WERI-Rb-1 (cell line): Measurements from ENCODE around the gene KRTAP10-11.

Experiments used
- DNase-seq: peaks from one replicate; pipeline ENCODE4 v3.0.0-alpha.2; 2020
- H3K27ac ChIP-seq: fragments of 250-450 bp; sonication (Bioruptor Pico); 2 replicates; pipeline ENCODE4 v1.5.1; 2020; ENCODE audit warnings: mild to moderate bottlenecking, moderate library complexity
- H3K27me3 ChIP-seq: fragments of 250-450 bp; sonication (Bioruptor Pico); 2 replicates; pipeline ENCODE4 v1.5.1; 2021; ENCODE audit warnings: mild to moderate bottlenecking, low read depth, moderate library complexity; ENCODE audit not compliant: insufficient read depth, severe bottlenecking
- H3K36me3 ChIP-seq: fragments of 250-450 bp; sonication (Bioruptor Pico); 2 replicates; pipeline ENCODE4 v1.5.1; 2020; ENCODE audit warnings: mild to moderate bottlenecking, moderate library complexity
- H3K4me3 ChIP-seq: 2 replicates; pipeline ENCODE4 v1.5.1; 2011; ENCODE audit warnings: low read depth, mild to moderate bottlenecking, control low read depth, low read length
- H3K9me3 ChIP-seq: fragments of 250-450 bp; sonication (Bioruptor Pico); 2 replicates; pipeline ENCODE4 v1.5.1; 2021; ENCODE audit warnings: mild to moderate bottlenecking, moderate library complexity; ENCODE audit not compliant: severe bottlenecking
- TF ChIP-seq, protein P1 (sequence below): IDR thresholded peaks from 2 replicates; pipeline ENCODE4 v1.5.1; 2011; ENCODE audit warnings: low read depth, mild to moderate bottlenecking, control low read depth, inconsistent platforms, low read length

KRTAP10-11 gene

GRCh38 chr21:44694776-44695175 lies 48.6 kb downstream of the KRTAP10-11 start:
- DNase-seq: no peak
- Histone ChIP-seq H3K27ac (no peak overlapping the region), H3K27me3 (no peaks in the 10 kb centered on the region), H3K36me3 (no peaks in the 10 kb centered on the region), H3K9me3 (peaks cover 17% of the 10 kb centered on the region), H3K4me3 (no peak overlapping the region)
- TF ChIP-seq, protein P1, sequence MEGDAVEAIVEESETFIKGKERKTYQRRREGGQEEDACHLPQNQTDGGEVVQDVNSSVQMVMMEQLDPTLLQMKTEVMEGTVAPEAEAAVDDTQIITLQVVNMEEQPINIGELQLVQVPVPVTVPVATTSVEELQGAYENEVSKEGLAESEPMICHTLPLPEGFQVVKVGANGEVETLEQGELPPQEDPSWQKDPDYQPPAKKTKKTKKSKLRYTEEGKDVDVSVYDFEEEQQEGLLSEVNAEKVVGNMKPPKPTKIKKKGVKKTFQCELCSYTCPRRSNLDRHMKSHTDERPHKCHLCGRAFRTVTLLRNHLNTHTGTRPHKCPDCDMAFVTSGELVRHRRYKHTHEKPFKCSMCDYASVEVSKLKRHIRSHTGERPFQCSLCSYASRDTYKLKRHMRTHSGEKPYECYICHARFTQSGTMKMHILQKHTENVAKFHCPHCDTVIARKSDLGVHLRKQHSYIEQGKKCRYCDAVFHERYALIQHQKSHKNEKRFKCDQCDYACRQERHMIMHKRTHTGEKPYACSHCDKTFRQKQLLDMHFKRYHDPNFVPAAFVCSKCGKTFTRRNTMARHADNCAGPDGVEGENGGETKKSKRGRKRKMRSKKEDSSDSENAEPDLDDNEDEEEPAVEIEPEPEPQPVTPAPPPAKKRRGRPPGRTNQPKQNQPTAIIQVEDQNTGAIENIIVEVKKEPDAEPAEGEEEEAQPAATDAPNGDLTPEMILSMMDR: no peak

- Histone ChIP-seq H3K27ac (no peak overlapping the region), H3K36me3 (no peaks in the 10 kb centered on the region), H3K27me3 (no peaks in the 10 kb centered on the region), H3K9me3 (peaks cover 17% of the 10 kb centered on the region), H3K4me3 (no peak overlapping the region)
- TF ChIP-seq, protein P1: no peak
- peak; percentile 4 for DNase-seq
Measured at GRCh38 chr21:44695184-44695583, 49.0 kb downstream of the KRTAP10-11 start.

DNA sequence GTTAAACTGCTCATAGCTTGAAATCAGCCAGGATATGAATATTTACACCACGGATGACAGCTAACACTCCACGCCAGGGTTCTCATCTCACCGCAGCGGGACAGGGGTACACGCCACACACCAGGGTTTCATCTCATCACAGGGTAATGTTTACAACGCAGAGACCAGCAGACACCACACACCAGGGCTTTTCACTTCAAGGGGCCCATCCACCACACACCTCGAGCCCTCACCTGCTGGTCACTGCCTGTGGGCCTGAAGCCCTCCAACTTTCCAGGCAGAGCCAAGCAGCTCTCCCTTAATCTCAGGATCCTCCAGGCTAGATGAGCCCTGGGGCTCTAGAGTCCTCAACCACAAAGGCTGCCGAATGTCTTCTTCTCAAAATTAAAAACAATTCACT lies 49.4 kb downstream of the KRTAP10-11 start:
- peak; percentile 3 for DNase-seq
- Histone ChIP-seq H3K27ac (no peak overlapping the region), H3K36me3 (no peaks in the 10 kb centered on the region), H3K27me3 (no peaks in the 10 kb centered on the region), H3K9me3 (peaks cover 17% of the 10 kb centered on the region), H3K4me3 (no peak overlapping the region)
- TF ChIP-seq, protein P1: no peak

DNA sequence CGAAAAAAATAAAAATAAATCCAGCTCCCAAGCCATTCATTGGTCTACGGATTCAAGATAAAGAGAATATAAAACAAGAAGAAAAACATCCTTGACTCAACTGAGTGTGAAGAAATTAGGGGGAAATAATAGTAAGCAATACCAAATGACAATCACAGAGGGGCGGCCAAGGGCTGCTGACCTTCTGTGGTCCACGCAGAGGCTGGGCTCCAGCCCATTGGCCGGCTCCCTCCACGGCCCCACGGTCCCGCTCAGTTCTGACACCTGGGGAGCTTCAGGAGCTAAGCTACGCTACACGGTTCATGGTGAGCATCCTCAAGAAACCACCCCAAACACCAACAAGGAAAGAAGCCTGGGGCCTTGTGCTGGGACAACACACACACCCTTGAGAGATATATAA lies 50.4 kb downstream of the KRTAP10-11 start:
- Histone ChIP-seq H3K27ac (no peak overlapping the region), H3K36me3 (no peaks in the 10 kb centered on the region), H3K4me3 (no peak overlapping the region), H3K9me3 (peaks cover 17% of the 10 kb centered on the region), H3K27me3 (no peaks in the 10 kb centered on the region)
- TF ChIP-seq, protein P1: no peak
- DNase-seq: peak; percentile 4
